CD4-positive, alpha-beta memory T cell (primary cell): ENCODE data around the gene MYL11. TPM values are rescaled to one million over a fixed set of nuclear protein-coding genes. Genes with fewer than 3 reads are reported as not detected.

Experiments used
- CTCF ChIA-PET: fragments of 350-600 bp; sonication (Branson Sonifier 250); formaldehyde crosslinking; loops from one replicate; lab custom pipeline; 2021; ENCODE audit warnings: inconsistent platforms; ENCODE audit not compliant: partially characterized antibody; lab: Charles Lee
- POLR2A ChIA-PET: fragments of 350-600 bp; sonication (Branson Sonifier 250); formaldehyde crosslinking; loops from one replicate; lab custom pipeline; 2021; ENCODE audit not compliant: partially characterized antibody; lab: Charles Lee
- DNase-seq, 5 donors: peaks; one replicate each; pipeline versions ENCODE4 v3.0.0 to v3.0.0-alpha.2; 2020 to 2022; ENCODE audit warnings: mixed read lengths in 1 of 5
- H3K27ac ChIP-seq: one replicate; pipeline ENCODE4 v1.7.0; 2013; ENCODE audit warnings: low read depth, low read length
- H3K27me3 ChIP-seq: 2 replicates; pipeline ENCODE4 v1.7.0; 2013; ENCODE audit warnings: mild to moderate bottlenecking, low read length, moderate library complexity; ENCODE audit not compliant: insufficient read depth
- H3K36me3 ChIP-seq: 2 replicates; pipeline ENCODE4 v1.7.0; 2013; ENCODE audit warnings: mild to moderate bottlenecking, low read length, moderate library complexity; ENCODE audit not compliant: insufficient read depth
- H3K4me1 ChIP-seq: 2 replicates; pipeline ENCODE4 v1.7.0; 2013; ENCODE audit warnings: mild to moderate bottlenecking, low read length, moderate library complexity; ENCODE audit not compliant: insufficient read depth
- H3K4me3 ChIP-seq, 2 donors: one replicate each; pipeline ENCODE4 v1.7.0; 2013; ENCODE audit warnings: low read length in 2 of 2, mild to moderate bottlenecking in 1 of 2
- H3K9me3 ChIP-seq, 2 donors: one replicate each; pipeline ENCODE4 v1.7.0; 2013; ENCODE audit warnings: low read length in 2 of 2, control low read depth in 1 of 2; ENCODE audit not compliant: control insufficient read depth in 1 of 2
- H3K27ac Mint-ChIP-seq, 7 donors: one replicate each; pipeline ENCODE4 v1.8.0; 2020 to 2021; ENCODE audit warnings: mixed read lengths in 7 of 7, mild to moderate bottlenecking in 6 of 7, inconsistent platforms in 3 of 7, moderate library complexity in 3 of 7
- H3K27me3 Mint-ChIP-seq, 2 donors: one replicate each; pipeline ENCODE4 v1.8.0; 2020 to 2021; ENCODE audit warnings: mixed read lengths in 2 of 2
- H3K36me3 Mint-ChIP-seq, 2 donors: one replicate each; pipeline ENCODE4 v1.8.0; 2020 to 2021; ENCODE audit warnings: mixed read lengths in 2 of 2, inconsistent platforms in 1 of 2, mild to moderate bottlenecking in 1 of 2
- H3K4me1 Mint-ChIP-seq, 4 donors: one replicate each; pipeline ENCODE4 v1.8.0; 2020 to 2021; ENCODE audit warnings: mixed read lengths in 4 of 4, mild to moderate bottlenecking in 1 of 4
- H3K4me3 Mint-ChIP-seq, 8 donors: one replicate each; pipeline ENCODE4 v1.8.0; 2020 to 2021; ENCODE audit warnings: mixed read lengths in 8 of 8, mild to moderate bottlenecking in 7 of 8, moderate library complexity in 6 of 8, inconsistent platforms in 3 of 8
- H3K9me3 Mint-ChIP-seq, 8 donors: one replicate each; pipeline ENCODE4 v1.8.0; 2020 to 2021; ENCODE audit warnings: mixed read lengths in 8 of 8, mild to moderate bottlenecking in 5 of 8, inconsistent platforms in 3 of 8, moderate library complexity in 1 of 8
- intact Hi-C: fragments of 100-400 bp; cut with micrococcal nuclease; formaldehyde crosslinking; loops from one replicate; pipeline ENCODE4 v1.15.1; 2023
- polyA plus RNA-seq, 2 donors: library from polyadenylated mRNA; unstranded; fragments of 300-500 nt; fragmentation: Illumina TruSeq; gene quantifications; one replicate each; pipeline ENCODE4 v1.2.3, GENCODE V29; 2021
- total RNA-seq, 2 experiments: library from RNA; stranded (reverse); gene quantifications; one replicate each; pipeline ENCODE4 v1.2.3, GENCODE V29; 2021

MYL11 gene
- total and polyA plus RNA-seq, 4 experiments from 2014 or later: 1.1 to 1.3 TPM; not detected in 2

DNA sequence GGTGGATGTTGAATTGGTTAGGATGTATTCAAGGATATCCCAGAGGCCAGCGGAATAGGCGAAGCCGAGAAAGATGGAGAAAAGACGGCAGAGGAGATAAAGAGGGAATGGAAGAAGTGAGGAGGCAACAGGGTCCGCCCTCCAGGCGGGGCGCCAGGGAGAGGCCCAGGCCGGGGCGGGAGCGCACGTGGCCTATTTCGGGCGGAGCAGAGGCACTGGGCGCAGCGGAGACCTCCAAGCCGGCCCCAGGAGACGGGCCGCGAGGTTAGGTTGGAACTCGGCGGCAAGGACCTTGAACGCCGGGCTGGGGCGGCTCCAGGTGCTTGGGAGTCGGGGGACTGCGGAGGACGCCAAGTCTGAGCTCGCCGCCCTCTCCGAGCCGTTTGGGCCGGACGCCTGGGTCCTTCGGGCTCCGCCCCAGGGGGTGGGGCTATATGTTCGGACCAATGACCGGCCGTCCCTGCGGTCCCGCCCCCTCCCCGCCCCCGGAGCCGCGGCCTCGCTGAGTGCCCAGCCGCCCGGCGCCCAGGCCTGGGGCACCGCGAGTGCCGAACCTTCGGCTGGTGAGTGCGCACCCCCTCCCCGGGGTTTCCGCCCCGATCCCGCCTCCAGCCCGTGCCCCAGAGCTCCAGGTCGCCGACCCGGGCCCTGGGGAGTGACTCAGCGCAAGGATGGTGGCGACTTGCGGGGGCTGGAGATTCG lies 32.7 kb downstream of the MYL11 start, which contains the start of gene ZNF771:
TSS of gene ZNF771 (plus strand) at position 505 of the 702 bp plus-strand sequence. CDS start 448 bp downstream, outside the sequence.
- peak within 1 kb of the TSS; percentile 88 to 95 (median 93) for H3K27ac Mint-ChIP-seq
- Histone ChIP-seq H3K36me3 (no peaks in the 10 kb centered on the region), H3K4me3 (peak within 1 kb of the TSS; percentile 42 to 65), H3K4me1 (peaks cover 24% of the 10 kb centered on the region), H3K27ac (peak within 1 kb of the TSS; percentile 59), H3K27me3 (no peaks in the 10 kb centered on the region), H3K9me3 (no peaks in the 10 kb centered on the region)
- peak within 1 kb of the TSS; percentile 91 to 100 (median 97) for H3K4me3 Mint-ChIP-seq
- H3K36me3 Mint-ChIP-seq: peaks cover 0 to 8% of the 10 kb centered on the region in 2 donors
- H3K4me1 Mint-ChIP-seq: peaks cover 19 to 33% (median 24%) of the 10 kb centered on the region in 4 donors
- POLR2A ChIA-PET: interaction anchor here (0.5 to 23.0 kb wide), 28 partner anchors 9 to 1400 kb away, joined by 3 to 540 read pairs (median 5); partner anchors contain the start of genes ALDOA, CD2BP2, CORO1A and DCTPP1
- intact Hi-C loops: loop anchor here (1.0 to 10.0 kb wide), 4 partner anchors 29 to 282 kb away; partner anchors contain the start of genes MAPK3 and TBC1D10B
- CTCF ChIA-PET: interaction anchor here (0.6 to 5.3 kb wide), 12 partner anchors 11 to 316 kb away, joined by 3 to 41 read pairs (median 5); partner anchors contain the start of genes DCTPP1, SEPTIN1, TBC1D10B and TBX6
- H3K27me3 Mint-ChIP-seq: no peaks in the 10 kb centered on the region
- peak; percentile 76 to 85 (median 81) for DNase-seq
- H3K9me3 Mint-ChIP-seq: peaks cover 0 to 1% (median 0%) of the 10 kb centered on the region in 8 donors

DNA sequence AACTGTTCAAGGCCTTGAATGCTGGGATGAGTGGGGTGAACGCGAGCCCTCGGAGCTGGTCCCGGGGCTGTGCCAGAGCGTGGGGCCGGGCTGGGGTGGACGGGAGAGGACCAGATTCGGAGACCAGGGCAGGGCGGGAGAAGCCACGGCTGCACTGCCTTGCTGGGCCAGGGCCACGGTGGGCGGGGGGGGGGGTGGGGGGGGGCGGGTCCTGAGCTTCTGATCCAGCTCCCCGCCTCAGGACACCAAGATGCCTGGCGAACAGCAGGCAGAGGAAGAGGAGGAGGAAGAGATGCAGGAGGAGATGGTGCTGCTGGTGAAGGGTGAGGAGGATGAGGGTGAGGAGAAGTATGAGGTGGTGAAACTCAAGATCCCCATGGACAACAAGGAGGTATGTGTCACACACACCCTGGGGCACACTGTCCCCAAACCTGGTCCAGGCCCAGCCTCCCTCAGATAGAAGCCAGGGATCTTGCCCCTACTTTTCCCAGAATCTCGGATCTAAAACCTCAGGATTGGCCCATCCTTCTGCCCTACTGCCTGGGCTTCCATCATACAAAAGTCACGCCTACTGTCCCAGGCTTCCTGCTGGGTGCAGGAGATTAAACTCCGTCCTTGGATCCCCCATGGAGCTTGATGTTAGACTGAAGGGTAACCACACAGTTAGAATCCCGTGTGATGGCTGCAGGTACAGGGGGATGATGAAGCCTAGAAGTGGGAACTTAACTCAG lies 33.4 kb downstream of the MYL11 start:
- Mint-ChIP-seq H3K27ac (peak overlapping the region; percentile 32 to 88 (median 68)), H3K4me1 (peaks cover 19 to 34% (median 25%) of the 10 kb centered on the region in 4 donors), H3K9me3 (peaks cover 0 to 1% (median 0%) of the 10 kb centered on the region in 8 donors), H3K27me3 (no peaks in the 10 kb centered on the region), H3K4me3 (peak overlapping the region; percentile 63 to 82 (median 76)), H3K36me3 (peaks cover 0 to 8% of the 10 kb centered on the region in 2 donors)
- Histone ChIP-seq H3K4me1 (peaks cover 24% of the 10 kb centered on the region), H3K9me3 (no peaks in the 10 kb centered on the region), H3K36me3 (no peaks in the 10 kb centered on the region), H3K4me3 (peak overlapping the region; percentile 29 to 65), H3K27me3 (no peaks in the 10 kb centered on the region), H3K27ac (peak overlapping the region; percentile 59)
- no peak for DNase-seq
- POLR2A ChIA-PET: interaction anchor here (0.5 to 23.0 kb wide), 27 partner anchors 8 to 1400 kb away, joined by 3 to 540 read pairs (median 5); partner anchors contain the start of genes ALDOA, CD2BP2, DCTPP1 and SEPTIN1
- CTCF ChIA-PET: interaction anchor here (0.9 to 5.3 kb wide), 14 partner anchors 9 to 342 kb away, joined by 3 to 41 read pairs (median 9); partner anchors contain the start of genes ALDOA, DCTPP1, SEPTIN1 and TBC1D10B
- intact Hi-C loops: loop anchor here (1.0 to 10.0 kb wide), 4 partner anchors 30 to 283 kb away; partner anchors contain the start of genes MAPK3 and TBC1D10B

- POLR2A ChIA-PET: interaction anchor here (0.6 to 23.0 kb wide), 16 partner anchors 8 to 364 kb away, joined by 3 to 540 read pairs (median 6); partner anchors contain the start of genes DCTPP1, SEPTIN1, TBX6 and ZNF48
- H3K27me3 ChIP-seq: no peaks in the 10 kb centered on the region
- peaks cover 24% of the 10 kb centered on the region for H3K4me1 ChIP-seq
- Mint-ChIP-seq H3K4me3 (peak overlapping the region in 7 of 8 donors; percentile 31 to 73 (median 62)), H3K27me3 (no peaks in the 10 kb centered on the region), H3K4me1 (peaks cover 19 to 34% (median 25%) of the 10 kb centered on the region in 4 donors), H3K36me3 (peaks cover 0 to 8% of the 10 kb centered on the region in 2 donors), H3K27ac (peak overlapping the region in 6 of 7 donors; percentile 57 to 91 (median 76)), H3K9me3 (peaks cover 0 to 1% (median 0%) of the 10 kb centered on the region in 8 donors)
- H3K36me3 ChIP-seq: no peaks in the 10 kb centered on the region
- DNase-seq: peak; percentile 86 to 91 (median 89)
- intact Hi-C loops: loop anchor here (1.0 to 10.0 kb wide), 6 partner anchors 27 to 367 kb away; partner anchors contain the start of genes MAPK3 and SEPTIN1
- CTCF ChIA-PET: interaction anchor here (0.6 to 5.3 kb wide), 37 partner anchors 9 to 344 kb away, joined by 3 to 41 read pairs (median 5); partner anchors contain the start of genes ALDOA, DCTPP1, GDPD3 and MYL11
- H3K9me3 ChIP-seq: no peaks in the 10 kb centered on the region
- no peak overlapping the region for H3K27ac ChIP-seq
- H3K4me3 ChIP-seq: no peak overlapping the region
These were observed 34.8 kb downstream of the MYL11 start for GRCh38 chr16:30409125-30410060.

GRCh38 chr16:30413112-30413806 lies 38.7 kb downstream of the MYL11 start:
- H3K27ac Mint-ChIP-seq: peak overlapping the region in 1 of 7 donors; percentile 73

DNA sequence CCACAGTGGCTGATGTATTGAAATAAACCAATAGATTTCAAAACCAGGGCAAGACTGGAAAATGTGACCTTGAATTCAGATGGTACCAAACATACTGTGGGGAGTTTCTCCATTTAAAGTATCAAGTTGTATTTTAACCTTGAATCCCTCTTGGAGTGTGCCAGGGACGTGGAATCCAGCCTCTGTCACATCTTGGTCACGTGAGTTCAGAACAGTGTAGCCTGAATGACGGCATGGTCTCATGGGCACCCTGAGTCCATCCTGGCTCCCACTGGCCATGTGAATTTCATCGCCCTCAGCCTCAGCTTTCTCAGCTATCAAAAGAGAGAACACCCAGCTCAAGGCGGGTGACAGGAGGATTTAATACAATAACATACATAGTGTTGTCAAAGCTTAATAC lies 39.6 kb downstream of the MYL11 start:
- peak overlapping the region in 2 of 7 donors; percentile 42 to 68 for H3K27ac Mint-ChIP-seq
- peaks cover 14 to 26% (median 19%) of the 10 kb centered on the region in 4 donors for H3K4me1 Mint-ChIP-seq
- H3K9me3 Mint-ChIP-seq: no peaks in the 10 kb centered on the region
- Histone ChIP-seq H3K36me3 (no peaks in the 10 kb centered on the region), H3K9me3 (no peaks in the 10 kb centered on the region), H3K4me1 (peaks cover 22% of the 10 kb centered on the region), H3K4me3 (no peak overlapping the region), H3K27me3 (no peaks in the 10 kb centered on the region), H3K27ac (no peak overlapping the region)
- no peak for DNase-seq
- POLR2A ChIA-PET: interaction anchor here (0.6 to 1.2 kb wide), 6 partner anchors 15 to 418 kb away, joined by 3 read pairs; partner anchors contain the start of genes DCTPP1, INO80E and SEPTIN1
- no peaks in the 10 kb centered on the region for H3K27me3 Mint-ChIP-seq
- CTCF ChIA-PET: interaction anchor here (1.4 kb wide), 1 partner anchor 43 kb away, joined by 3 read pairs; no protein-coding TSS in a partner anchor
- no peak overlapping the region for H3K4me3 Mint-ChIP-seq
- intact Hi-C loops: no loop called here
- H3K36me3 Mint-ChIP-seq: peaks cover 0 to 6% of the 10 kb centered on the region in 2 donors

More at GRCh38 chr16:30413112-30413806, 38.7 kb downstream of the MYL11 start:
- Mint-ChIP-seq H3K4me1 (peaks cover 19 to 31% (median 23%) of the 10 kb centered on the region in 4 donors), H3K4me3 (no peak overlapping the region), H3K9me3 (no peaks in the 10 kb centered on the region), H3K36me3 (peaks cover 0 to 6% of the 10 kb centered on the region in 2 donors), H3K27me3 (no peaks in the 10 kb centered on the region)
- POLR2A ChIA-PET: interaction anchor here (1.2 kb wide), 1 partner anchor 35 kb away, joined by 3 read pairs; no protein-coding TSS in a partner anchor
- H3K36me3 ChIP-seq: no peaks in the 10 kb centered on the region
- peaks cover 23% of the 10 kb centered on the region for H3K4me1 ChIP-seq
- H3K27ac ChIP-seq: no peak overlapping the region
- H3K4me3 ChIP-seq: no peak overlapping the region
- DNase-seq: no peak
- intact Hi-C loops: no loop called here
- no peaks in the 10 kb centered on the region for H3K27me3 ChIP-seq
- CTCF ChIA-PET: interaction anchor here (1.7 to 2.3 kb wide), 2 partner anchors 11 to 42 kb away, joined by 4 to 7 read pairs; partner anchors contain the start of gene TBC1D10B
- H3K9me3 ChIP-seq: no peaks in the 10 kb centered on the region
